ENCODE data around the gene ZBTB16.
A peak's percentile ranks its signal among the peaks of the same experiment; 100 is the strongest.

ZBTB16 gene

GRCh38 chr11:114033066-114033465 lies 26.4 kb upstream of the ZBTB16 start:
- no peaks in the 10 kb centered on the region for H3K9me3 ChIP-seq (ENCODE audit: severe bottlenecking)
- ATAC-seq (ENCODE audit: low read depth): no peak
- DNase-seq (ENCODE audit: low spot score): no peak
- H3K4me3 ChIP-seq (ENCODE audit: severe bottlenecking): no peak overlapping the region
- H3K27ac ChIP-seq (ENCODE audit: poor library complexity, severe bottlenecking): no peak overlapping the region
- peaks cover 3% of the 10 kb centered on the region for H3K27me3 ChIP-seq (ENCODE audit: insufficient read depth, poor library complexity, severe bottlenecking)
- no peaks in the 10 kb centered on the region for H3K36me3 ChIP-seq (ENCODE audit: low read depth)
- TF ChIP-seq CTCF (IDR thresholded peaks at IDR 0.05; ENCODE audit: poor library complexity, severe bottlenecking): no peak
- peaks cover 3% of the 10 kb centered on the region for H3K4me1 ChIP-seq (ENCODE audit: insufficient read depth, poor library complexity, severe bottlenecking)

- no peak for DNase-seq (ENCODE audit: low spot score)
- Histone ChIP-seq H3K27me3 (ENCODE audit: insufficient read depth, poor library complexity, severe bottlenecking) (peaks cover 3% of the 10 kb centered on the region), H3K36me3 (ENCODE audit: low read depth) (no peaks in the 10 kb centered on the region)
These were observed 25.9 kb upstream of the ZBTB16 start for GRCh38 chr11:114033572-114033971.

GRCh38 chr11:114034956-114035355 lies 24.6 kb upstream of the ZBTB16 start:
- peaks cover 3% of the 10 kb centered on the region for H3K4me1 ChIP-seq (ENCODE audit: insufficient read depth, poor library complexity, severe bottlenecking)
- TF ChIP-seq CTCF (IDR thresholded peaks at IDR 0.05; ENCODE audit: poor library complexity, severe bottlenecking): no peak
- no peak overlapping the region for H3K4me3 ChIP-seq (ENCODE audit: severe bottlenecking)
- ATAC-seq (ENCODE audit: low read depth) (no peak), DNase-seq (ENCODE audit: low spot score) (no peak)
- no peaks in the 10 kb centered on the region for H3K36me3 ChIP-seq (ENCODE audit: low read depth)
- H3K9me3 ChIP-seq (ENCODE audit: severe bottlenecking): no peaks in the 10 kb centered on the region
- no peak overlapping the region for H3K27ac ChIP-seq (ENCODE audit: poor library complexity, severe bottlenecking)
- H3K27me3 ChIP-seq (ENCODE audit: insufficient read depth, poor library complexity, severe bottlenecking): no peaks in the 10 kb centered on the region

More at GRCh38 chr11:114033572-114033971, 25.9 kb upstream of the ZBTB16 start:
- no peaks in the 10 kb centered on the region for H3K9me3 ChIP-seq (ENCODE audit: severe bottlenecking)
- H3K4me1 ChIP-seq (ENCODE audit: insufficient read depth, poor library complexity, severe bottlenecking): peaks cover 3% of the 10 kb centered on the region
- H3K4me3 ChIP-seq (ENCODE audit: severe bottlenecking): no peak overlapping the region
- no peak overlapping the region for H3K27ac ChIP-seq (ENCODE audit: poor library complexity, severe bottlenecking)
- no peak for TF ChIP-seq CTCF (IDR thresholded peaks at IDR 0.05; ENCODE audit: poor library complexity, severe bottlenecking)
- no peak for ATAC-seq (ENCODE audit: low read depth)

GRCh38 chr11:114036147-114036811 lies 23.2 kb upstream of the ZBTB16 start:
- H3K27me3 ChIP-seq (ENCODE audit: insufficient read depth, poor library complexity, severe bottlenecking): no peaks in the 10 kb centered on the region
- ATAC-seq (ENCODE audit: low read depth) (peak; percentile 89), DNase-seq (ENCODE audit: low spot score) (peak; percentile 79)
- H3K4me1 ChIP-seq (ENCODE audit: insufficient read depth, poor library complexity, severe bottlenecking): peaks cover 9% of the 10 kb centered on the region
- H3K4me3 ChIP-seq (ENCODE audit: severe bottlenecking): peak overlapping the region; percentile 28
- H3K9me3 ChIP-seq (ENCODE audit: severe bottlenecking): no peaks in the 10 kb centered on the region
- TF ChIP-seq CTCF (IDR thresholded peaks at IDR 0.05; ENCODE audit: poor library complexity, severe bottlenecking): peak; percentile 96
- H3K27ac ChIP-seq (ENCODE audit: poor library complexity, severe bottlenecking): peak overlapping the region; percentile 9
- H3K36me3 ChIP-seq (ENCODE audit: low read depth): no peaks in the 10 kb centered on the region

GRCh38 chr11:114036958-114037357 lies 22.6 kb upstream of the ZBTB16 start:
- ATAC-seq (ENCODE audit: low read depth): no peak
- TF ChIP-seq CTCF (IDR thresholded peaks at IDR 0.05; ENCODE audit: poor library complexity, severe bottlenecking): no peak
- peaks cover 9% of the 10 kb centered on the region for H3K4me1 ChIP-seq (ENCODE audit: insufficient read depth, poor library complexity, severe bottlenecking)
- no peak for DNase-seq (ENCODE audit: low spot score)
- H3K4me3 ChIP-seq (ENCODE audit: severe bottlenecking): no peak overlapping the region
- H3K27me3 ChIP-seq (ENCODE audit: insufficient read depth, poor library complexity, severe bottlenecking): no peaks in the 10 kb centered on the region
- H3K9me3 ChIP-seq (ENCODE audit: severe bottlenecking): no peaks in the 10 kb centered on the region
- H3K36me3 ChIP-seq (ENCODE audit: low read depth): no peaks in the 10 kb centered on the region
- H3K27ac ChIP-seq (ENCODE audit: poor library complexity, severe bottlenecking): peak overlapping the region; percentile 9
